GM23338 (cell line): Measurements from ENCODE around the gene NDUFB5. TPM values are rescaled to one million over a fixed set of nuclear protein-coding genes. Genes with fewer than 3 reads are reported as not detected.

Source experiments
- ATAC-seq: fragments of 200-7000 bp; cut with Tn5 transposase; 3 replicates; pipeline ENCODE4 v1.9.1; 2020
- DNase-seq: peaks from one replicate; pipeline ENCODE4 v3.0.0-alpha.2; 2015; ENCODE audit warnings: low spot score
- H2AFZ ChIP-seq: fragments of 200-600 bp; sonication (generic); 2 replicates; pipeline ENCODE4 v1.8.0; 2016; ENCODE audit warnings: antibody characterized with exemption, mild to moderate bottlenecking, moderate library complexity
- H3F3A ChIP-seq: fragments of 200-600 bp; sonication (generic); replicated peaks from 2 replicates; pipeline ENCODE4 v1.8.0; 2017; ENCODE audit warnings: antibody characterized with exemption, mixed run types, low read depth
- H3K27ac ChIP-seq: fragments of 200-600 bp; sonication (generic); 2 replicates; pipeline ENCODE4 v1.6.1; 2016; ENCODE audit warnings: low read depth
- H3K27me3 ChIP-seq: fragments of 200-600 bp; sonication (generic); 2 replicates; pipeline ENCODE4 v1.8.0; 2016; ENCODE audit warnings: mild to moderate bottlenecking, mixed run types, moderate library complexity; ENCODE audit not compliant: insufficient read depth
- H3K36me3 ChIP-seq: fragments of 200-600 bp; sonication (generic); 2 replicates; pipeline ENCODE4 v1.8.0; 2016; ENCODE audit warnings: mild to moderate bottlenecking; ENCODE audit not compliant: insufficient read depth
- H3K4me1 ChIP-seq: fragments of 200-600 bp; sonication (generic); 2 replicates; pipeline ENCODE4 v1.8.0; 2016; ENCODE audit warnings: mild to moderate bottlenecking, moderate library complexity; ENCODE audit not compliant: insufficient read depth
- H3K4me2 ChIP-seq: fragments of 200-600 bp; sonication (generic); 2 replicates; pipeline ENCODE4 v1.7.1; 2017; ENCODE audit warnings: mixed run types
- H3K4me3 ChIP-seq: fragments of 200-600 bp; sonication (generic); 2 replicates; pipeline ENCODE4 v1.6.1; 2016; ENCODE audit warnings: mixed run types
- H3K79me2 ChIP-seq: fragments of 200-600 bp; sonication (generic); replicated peaks from 2 replicates; pipeline ENCODE4 v1.8.0; 2017; ENCODE audit warnings: mild to moderate bottlenecking; ENCODE audit not compliant: insufficient read depth
- H3K9me2 ChIP-seq: fragments of 200-600 bp; sonication (generic); 2 replicates; pipeline ENCODE4 v1.8.0; 2017; ENCODE audit not compliant: insufficient read depth
- H4K20me1 ChIP-seq: fragments of 200-600 bp; sonication (generic); replicated peaks from 2 replicates; pipeline ENCODE4 v1.8.0; 2017; ENCODE audit warnings: mild to moderate bottlenecking; ENCODE audit not compliant: insufficient read depth
- H3K27ac Mint-ChIP-seq: 2 replicates; pipeline ENCODE4 v1.8.0; 2020; ENCODE audit warnings: inconsistent platforms, mild to moderate bottlenecking, moderate library complexity, mixed read lengths
- H3K27me3 Mint-ChIP-seq: 3 replicates; pipeline ENCODE4 v1.8.0; 2022; ENCODE audit warnings: low read depth, mild to moderate bottlenecking, moderate library complexity, mixed read lengths, inconsistent platforms; ENCODE audit not compliant: insufficient read depth, poor library complexity
- H3K36me3 Mint-ChIP-seq: 3 replicates; pipeline ENCODE4 v1.8.0; 2021; ENCODE audit warnings: low read depth, mild to moderate bottlenecking, inconsistent platforms, moderate library complexity, mixed read lengths
- H3K4me1 Mint-ChIP-seq: 3 replicates; pipeline ENCODE4 v1.8.0; 2020; ENCODE audit warnings: mild to moderate bottlenecking, inconsistent platforms, mixed read lengths
- H3K4me3 Mint-ChIP-seq: 3 replicates; pipeline ENCODE4 v1.8.0; 2021; ENCODE audit warnings: moderate library complexity, mild to moderate bottlenecking, inconsistent platforms, mixed read lengths
- H3K9me3 Mint-ChIP-seq: 3 replicates; pipeline ENCODE4 v1.8.0; 2020; ENCODE audit warnings: moderate library complexity, mild to moderate bottlenecking, inconsistent platforms, mixed read lengths
- CREB1 ChIP-seq: fragments of 250-450 bp; sonication (Bioruptor Pico); IDR thresholded peaks from 2 replicates; pipeline ENCODE4 v1.5.0; 2020; ENCODE audit warnings: low read depth, mild to moderate bottlenecking, moderate library complexity
- EZH2 ChIP-seq: fragments of 200-600 bp; sonication (generic); IDR thresholded peaks from one replicate; pipeline ENCODE4 v1.8.0; 2017; ENCODE audit warnings: antibody characterized with exemption, mild to moderate bottlenecking, low read depth; ENCODE audit not compliant: unreplicated experiment
- EZH2phosphoT487 ChIP-seq: fragments of 200-600 bp; sonication (generic); IDR thresholded peaks from one replicate; pipeline ENCODE4 v1.8.1; 2018; ENCODE audit warnings: antibody characterized with exemption; ENCODE audit not compliant: unreplicated experiment
- JUNB ChIP-seq: IDR thresholded peaks from one replicate; pipeline ENCODE4 v1.6.1; 2016; ENCODE audit warnings: antibody characterized with exemption; ENCODE audit not compliant: unreplicated experiment
- NANOG ChIP-seq: IDR thresholded peaks from 2 replicates; pipeline ENCODE4 v1.6.1; 2016; ENCODE audit warnings: antibody characterized with exemption, borderline replicate concordance
- POLR2AphosphoS5 ChIP-seq: IDR thresholded peaks from 2 replicates; pipeline ENCODE4 v1.6.1; 2016; ENCODE audit warnings: antibody characterized with exemption, low read depth
- STAT1 ChIP-seq: IDR thresholded peaks from one replicate; pipeline ENCODE4 v1.6.1; 2016; ENCODE audit warnings: antibody characterized with exemption; ENCODE audit not compliant: unreplicated experiment
- ZNF114 ChIP-seq: fragments of 250-450 bp; sonication (Bioruptor Pico); IDR thresholded peaks from 2 replicates; pipeline ENCODE4 v1.5.0; 2020; ENCODE audit warnings: mild to moderate bottlenecking, moderate library complexity
- ZNF331 ChIP-seq: fragments of 250-450 bp; sonication (Bioruptor Pico); IDR thresholded peaks from 2 replicates; pipeline ENCODE4 v1.5.0; 2020; ENCODE audit warnings: low read depth, mild to moderate bottlenecking, moderate library complexity
- polyA plus RNA-seq: library from polyadenylated mRNA; unstranded; fragments of >200 nt; fragmentation: Nextera tagmentation; extraction: Ambion mirVana; gene quantifications from 2 replicates; pipeline ENCODE4 v1.2.1, GENCODE V29; 2016
- total RNA-seq: library from RNA; depleted of rRNA; stranded (reverse); fragments of >200 nt; shearing (Covaris generic); gene quantifications from 2 replicates; pipeline ENCODE4 v1.2.3, GENCODE V29; 2014
- TF ChIP-seq, protein P1 (sequence below): fragments of 250-450 bp; sonication (Bioruptor Pico); IDR thresholded peaks from 2 replicates; pipeline ENCODE4 v1.5.0; 2020; ENCODE audit warnings: mild to moderate bottlenecking, moderate library complexity
- TF ChIP-seq, protein P2 (sequence below): IDR thresholded peaks from one replicate; pipeline ENCODE4 v1.6.1; 2018; ENCODE audit warnings: antibody characterized with exemption; ENCODE audit not compliant: unreplicated experiment
- TF ChIP-seq, protein P3 (sequence below): IDR thresholded peaks from 2 replicates; pipeline ENCODE4 v1.6.1; 2016; ENCODE audit warnings: antibody characterized with exemption
- TF ChIP-seq, protein P4 (sequence below), 2 experiments: fragments of 200-600 bp in 1 of 2; sonication (generic) in 1 of 2; conservative IDR thresholded peaks; 2 replicates each; pipeline versions ENCODE4 v1.5.1 to v1.6.1; 2016 to 2017; ENCODE audit warnings: antibody characterized with exemption in 2 of 2, low read depth in 2 of 2, mild to moderate bottlenecking in 2 of 2, moderate library complexity in 1 of 2

The NDUFB5 gene
- total and polyA plus RNA-seq, 2 experiments from 2014 or later = 65.4 to 113 TPM

DNA sequence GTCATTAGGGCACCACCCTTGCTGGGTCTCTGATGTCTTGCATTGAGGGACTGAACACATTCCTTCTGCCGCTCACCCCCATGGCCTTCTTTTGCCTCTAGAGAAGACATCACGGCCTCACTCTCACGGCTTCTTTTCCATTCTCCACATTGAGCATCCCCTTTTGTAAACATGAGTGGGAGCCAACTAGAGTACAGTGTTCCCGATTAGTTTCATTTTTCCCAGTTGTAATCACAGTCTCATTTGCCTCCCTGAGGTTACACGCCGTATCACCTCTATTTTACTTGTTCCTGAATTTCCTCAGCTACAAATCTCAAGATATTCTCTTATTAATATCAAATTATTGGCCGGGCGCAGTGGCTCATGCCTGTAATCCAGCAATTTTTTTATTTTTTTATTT is 65.7 kb downstream of the NDUFB5 start:
- ATAC-seq = no peak
- Histone ChIP-seq H3K4me3 (no peak overlapping the region), H2AFZ (no peak overlapping the region), H3F3A (no peaks in the 10 kb centered on the region), H4K20me1 (peaks cover 34% of the 10 kb centered on the region), H3K36me3 (no peaks in the 10 kb centered on the region), H3K27me3 (no peaks in the 10 kb centered on the region), H3K27ac (no peak overlapping the region), H3K79me2 (peaks cover 99% of the 10 kb centered on the region), H3K4me1 (peaks cover 25% of the 10 kb centered on the region), H3K9me2 (no peaks in the 10 kb centered on the region), H3K4me2 (no peak overlapping the region)
- Mint-ChIP-seq H3K27ac (no peak overlapping the region), H3K36me3 (no peaks in the 10 kb centered on the region; the same call in 2 of the 3 replicates), H3K4me1 (peaks cover 35% of the 10 kb centered on the region), H3K9me3 (no peaks in the 10 kb centered on the region), H3K4me3 (no peak overlapping the region), H3K27me3 (peaks cover 5% of the 10 kb centered on the region)
- TF ChIP-seq STAT1 = no peak
- TF ChIP-seq EZH2 = no peak
- TF ChIP-seq NANOG = no peak
- TF ChIP-seq ZNF114 (CRISPR knock-in tag) = no peak
- TF ChIP-seq, protein P1, sequence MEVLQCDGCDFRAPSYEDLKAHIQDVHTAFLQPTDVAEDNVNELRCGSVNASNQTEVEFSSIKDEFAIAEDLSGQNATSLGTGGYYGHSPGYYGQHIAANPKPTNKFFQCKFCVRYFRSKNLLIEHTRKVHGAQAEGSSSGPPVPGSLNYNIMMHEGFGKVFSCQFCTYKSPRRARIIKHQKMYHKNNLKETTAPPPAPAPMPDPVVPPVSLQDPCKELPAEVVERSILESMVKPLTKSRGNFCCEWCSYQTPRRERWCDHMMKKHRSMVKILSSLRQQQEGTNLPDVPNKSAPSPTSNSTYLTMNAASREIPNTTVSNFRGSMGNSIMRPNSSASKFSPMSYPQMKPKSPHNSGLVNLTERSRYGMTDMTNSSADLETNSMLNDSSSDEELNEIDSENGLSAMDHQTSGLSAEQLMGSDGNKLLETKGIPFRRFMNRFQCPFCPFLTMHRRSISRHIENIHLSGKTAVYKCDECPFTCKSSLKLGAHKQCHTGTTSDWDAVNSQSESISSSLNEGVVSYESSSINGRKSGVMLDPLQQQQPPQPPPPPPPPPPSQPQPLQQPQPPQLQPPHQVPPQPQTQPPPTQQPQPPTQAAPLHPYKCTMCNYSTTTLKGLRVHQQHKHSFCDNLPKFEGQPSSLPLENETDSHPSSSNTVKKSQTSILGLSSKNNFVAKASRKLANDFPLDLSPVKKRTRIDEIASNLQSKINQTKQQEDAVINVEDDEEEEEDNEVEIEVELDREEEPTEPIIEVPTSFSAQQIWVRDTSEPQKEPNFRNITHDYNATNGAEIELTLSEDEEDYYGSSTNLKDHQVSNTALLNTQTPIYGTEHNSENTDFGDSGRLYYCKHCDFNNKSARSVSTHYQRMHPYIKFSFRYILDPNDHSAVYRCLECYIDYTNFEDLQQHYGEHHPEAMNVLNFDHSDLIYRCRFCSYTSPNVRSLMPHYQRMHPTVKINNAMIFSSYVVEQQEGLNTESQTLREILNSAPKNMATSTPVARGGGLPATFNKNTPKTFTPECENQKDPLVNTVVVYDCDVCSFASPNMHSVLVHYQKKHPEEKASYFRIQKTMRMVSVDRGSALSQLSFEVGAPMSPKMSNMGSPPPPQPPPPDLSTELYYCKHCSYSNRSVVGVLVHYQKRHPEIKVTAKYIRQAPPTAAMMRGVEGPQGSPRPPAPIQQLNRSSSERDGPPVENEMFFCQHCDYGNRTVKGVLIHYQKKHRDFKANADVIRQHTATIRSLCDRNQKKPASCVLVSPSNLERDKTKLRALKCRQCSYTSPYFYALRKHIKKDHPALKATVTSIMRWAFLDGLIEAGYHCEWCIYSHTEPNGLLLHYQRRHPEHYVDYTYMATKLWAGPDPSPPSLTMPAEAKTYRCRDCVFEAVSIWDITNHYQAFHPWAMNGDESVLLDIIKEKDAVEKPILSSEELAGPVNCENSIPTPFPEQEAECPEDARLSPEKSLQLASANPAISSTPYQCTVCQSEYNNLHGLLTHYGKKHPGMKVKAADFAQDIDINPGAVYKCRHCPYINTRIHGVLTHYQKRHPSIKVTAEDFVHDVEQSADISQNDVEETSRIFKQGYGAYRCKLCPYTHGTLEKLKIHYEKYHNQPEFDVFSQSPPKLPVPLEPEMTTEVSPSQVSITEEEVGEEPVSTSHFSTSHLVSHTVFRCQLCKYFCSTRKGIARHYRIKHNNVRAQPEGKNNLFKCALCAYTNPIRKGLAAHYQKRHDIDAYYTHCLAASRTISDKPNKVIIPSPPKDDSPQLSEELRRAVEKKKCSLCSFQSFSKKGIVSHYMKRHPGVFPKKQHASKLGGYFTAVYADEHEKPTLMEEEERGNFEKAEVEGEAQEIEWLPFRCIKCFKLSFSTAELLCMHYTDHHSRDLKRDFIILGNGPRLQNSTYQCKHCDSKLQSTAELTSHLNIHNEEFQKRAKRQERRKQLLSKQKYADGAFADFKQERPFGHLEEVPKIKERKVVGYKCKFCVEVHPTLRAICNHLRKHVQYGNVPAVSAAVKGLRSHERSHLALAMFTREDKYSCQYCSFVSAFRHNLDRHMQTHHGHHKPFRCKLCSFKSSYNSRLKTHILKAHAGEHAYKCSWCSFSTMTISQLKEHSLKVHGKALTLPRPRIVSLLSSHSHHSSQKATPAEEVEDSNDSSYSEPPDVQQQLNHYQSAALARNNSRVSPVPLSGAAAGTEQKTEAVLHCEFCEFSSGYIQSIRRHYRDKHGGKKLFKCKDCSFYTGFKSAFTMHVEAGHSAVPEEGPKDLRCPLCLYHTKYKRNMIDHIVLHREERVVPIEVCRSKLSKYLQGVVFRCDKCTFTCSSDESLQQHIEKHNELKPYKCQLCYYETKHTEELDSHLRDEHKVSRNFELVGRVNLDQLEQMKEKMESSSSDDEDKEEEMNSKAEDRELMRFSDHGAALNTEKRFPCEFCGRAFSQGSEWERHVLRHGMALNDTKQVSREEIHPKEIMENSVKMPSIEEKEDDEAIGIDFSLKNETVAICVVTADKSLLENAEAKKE (CRISPR knock-in tag) = no peak
- TF ChIP-seq CREB1 (CRISPR knock-in tag) = no peak
- TF ChIP-seq POLR2AphosphoS5 = no peak
- TF ChIP-seq, protein P2, sequence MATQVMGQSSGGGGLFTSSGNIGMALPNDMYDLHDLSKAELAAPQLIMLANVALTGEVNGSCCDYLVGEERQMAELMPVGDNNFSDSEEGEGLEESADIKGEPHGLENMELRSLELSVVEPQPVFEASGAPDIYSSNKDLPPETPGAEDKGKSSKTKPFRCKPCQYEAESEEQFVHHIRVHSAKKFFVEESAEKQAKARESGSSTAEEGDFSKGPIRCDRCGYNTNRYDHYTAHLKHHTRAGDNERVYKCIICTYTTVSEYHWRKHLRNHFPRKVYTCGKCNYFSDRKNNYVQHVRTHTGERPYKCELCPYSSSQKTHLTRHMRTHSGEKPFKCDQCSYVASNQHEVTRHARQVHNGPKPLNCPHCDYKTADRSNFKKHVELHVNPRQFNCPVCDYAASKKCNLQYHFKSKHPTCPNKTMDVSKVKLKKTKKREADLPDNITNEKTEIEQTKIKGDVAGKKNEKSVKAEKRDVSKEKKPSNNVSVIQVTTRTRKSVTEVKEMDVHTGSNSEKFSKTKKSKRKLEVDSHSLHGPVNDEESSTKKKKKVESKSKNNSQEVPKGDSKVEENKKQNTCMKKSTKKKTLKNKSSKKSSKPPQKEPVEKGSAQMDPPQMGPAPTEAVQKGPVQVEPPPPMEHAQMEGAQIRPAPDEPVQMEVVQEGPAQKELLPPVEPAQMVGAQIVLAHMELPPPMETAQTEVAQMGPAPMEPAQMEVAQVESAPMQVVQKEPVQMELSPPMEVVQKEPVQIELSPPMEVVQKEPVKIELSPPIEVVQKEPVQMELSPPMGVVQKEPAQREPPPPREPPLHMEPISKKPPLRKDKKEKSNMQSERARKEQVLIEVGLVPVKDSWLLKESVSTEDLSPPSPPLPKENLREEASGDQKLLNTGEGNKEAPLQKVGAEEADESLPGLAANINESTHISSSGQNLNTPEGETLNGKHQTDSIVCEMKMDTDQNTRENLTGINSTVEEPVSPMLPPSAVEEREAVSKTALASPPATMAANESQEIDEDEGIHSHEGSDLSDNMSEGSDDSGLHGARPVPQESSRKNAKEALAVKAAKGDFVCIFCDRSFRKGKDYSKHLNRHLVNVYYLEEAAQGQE = no peak
- TF ChIP-seq, protein P3, sequence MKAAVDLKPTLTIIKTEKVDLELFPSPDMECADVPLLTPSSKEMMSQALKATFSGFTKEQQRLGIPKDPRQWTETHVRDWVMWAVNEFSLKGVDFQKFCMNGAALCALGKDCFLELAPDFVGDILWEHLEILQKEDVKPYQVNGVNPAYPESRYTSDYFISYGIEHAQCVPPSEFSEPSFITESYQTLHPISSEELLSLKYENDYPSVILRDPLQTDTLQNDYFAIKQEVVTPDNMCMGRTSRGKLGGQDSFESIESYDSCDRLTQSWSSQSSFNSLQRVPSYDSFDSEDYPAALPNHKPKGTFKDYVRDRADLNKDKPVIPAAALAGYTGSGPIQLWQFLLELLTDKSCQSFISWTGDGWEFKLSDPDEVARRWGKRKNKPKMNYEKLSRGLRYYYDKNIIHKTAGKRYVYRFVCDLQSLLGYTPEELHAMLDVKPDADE = no peak
- TF ChIP-seq EZH2phosphoT487 = no peak
- TF ChIP-seq JUNB = no peak
- no peak for TF ChIP-seq ZNF331
- TF ChIP-seq, protein P4, sequence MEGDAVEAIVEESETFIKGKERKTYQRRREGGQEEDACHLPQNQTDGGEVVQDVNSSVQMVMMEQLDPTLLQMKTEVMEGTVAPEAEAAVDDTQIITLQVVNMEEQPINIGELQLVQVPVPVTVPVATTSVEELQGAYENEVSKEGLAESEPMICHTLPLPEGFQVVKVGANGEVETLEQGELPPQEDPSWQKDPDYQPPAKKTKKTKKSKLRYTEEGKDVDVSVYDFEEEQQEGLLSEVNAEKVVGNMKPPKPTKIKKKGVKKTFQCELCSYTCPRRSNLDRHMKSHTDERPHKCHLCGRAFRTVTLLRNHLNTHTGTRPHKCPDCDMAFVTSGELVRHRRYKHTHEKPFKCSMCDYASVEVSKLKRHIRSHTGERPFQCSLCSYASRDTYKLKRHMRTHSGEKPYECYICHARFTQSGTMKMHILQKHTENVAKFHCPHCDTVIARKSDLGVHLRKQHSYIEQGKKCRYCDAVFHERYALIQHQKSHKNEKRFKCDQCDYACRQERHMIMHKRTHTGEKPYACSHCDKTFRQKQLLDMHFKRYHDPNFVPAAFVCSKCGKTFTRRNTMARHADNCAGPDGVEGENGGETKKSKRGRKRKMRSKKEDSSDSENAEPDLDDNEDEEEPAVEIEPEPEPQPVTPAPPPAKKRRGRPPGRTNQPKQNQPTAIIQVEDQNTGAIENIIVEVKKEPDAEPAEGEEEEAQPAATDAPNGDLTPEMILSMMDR (conservative IDR thresholded peaks at IDR 0.05; ENCODE audit: low read depth in 2 of 2) = no peak
- no peak for DNase-seq
